HEK293 (cell line): ENCODE results near the gene CLASP1.

ENCODE experiments used
- BCL11B ChIP-seq: fragments of 450-650 bp; formaldehyde crosslinking; IDR thresholded peaks from 2 replicates; pipeline ENCODE4 v1.5.1; 2016; ENCODE audit warnings: low read depth, missing biosample characterization, missing genetic modification characterization
- ZBTB17 ChIP-seq: fragments of 450-650 bp; formaldehyde crosslinking; IDR thresholded peaks from 2 replicates; pipeline ENCODE4 v1.5.1; 2016; ENCODE audit warnings: missing biosample characterization, missing genetic modification characterization
- ZNF521 ChIP-seq: fragments of 450-650 bp; formaldehyde crosslinking; IDR thresholded peaks from 2 replicates; pipeline ENCODE4 v1.5.1; 2017; ENCODE audit warnings: missing biosample characterization, mild to moderate bottlenecking, missing genetic modification characterization
- ZNF558 ChIP-seq: fragments of 450-650 bp; formaldehyde crosslinking; IDR thresholded peaks from 2 replicates; pipeline ENCODE4 v1.5.1; 2016; ENCODE audit warnings: missing biosample characterization, missing genetic modification characterization
- ZNF610 ChIP-seq: fragments of 450-650 bp; formaldehyde crosslinking; IDR thresholded peaks from 2 replicates; pipeline ENCODE4 v1.5.1; 2016; ENCODE audit warnings: missing biosample characterization, missing genetic modification characterization, borderline replicate concordance
- ZNF664 ChIP-seq: fragments of 450-650 bp; formaldehyde crosslinking; IDR thresholded peaks from 2 replicates; pipeline ENCODE4 v1.5.1; 2016; ENCODE audit warnings: missing biosample characterization, missing genetic modification characterization
- TF ChIP-seq, protein P1 (sequence below): fragments of 450-650 bp; formaldehyde crosslinking; IDR thresholded peaks from 2 replicates; pipeline ENCODE4 v1.5.1; 2016; ENCODE audit warnings: missing biosample characterization, missing genetic modification characterization
- TF ChIP-seq, protein P2 (sequence below): fragments of 450-650 bp; formaldehyde crosslinking; IDR thresholded peaks from 2 replicates; pipeline ENCODE4 v1.5.1; 2016; ENCODE audit warnings: missing biosample characterization, missing genetic modification characterization, borderline replicate concordance

DNA sequence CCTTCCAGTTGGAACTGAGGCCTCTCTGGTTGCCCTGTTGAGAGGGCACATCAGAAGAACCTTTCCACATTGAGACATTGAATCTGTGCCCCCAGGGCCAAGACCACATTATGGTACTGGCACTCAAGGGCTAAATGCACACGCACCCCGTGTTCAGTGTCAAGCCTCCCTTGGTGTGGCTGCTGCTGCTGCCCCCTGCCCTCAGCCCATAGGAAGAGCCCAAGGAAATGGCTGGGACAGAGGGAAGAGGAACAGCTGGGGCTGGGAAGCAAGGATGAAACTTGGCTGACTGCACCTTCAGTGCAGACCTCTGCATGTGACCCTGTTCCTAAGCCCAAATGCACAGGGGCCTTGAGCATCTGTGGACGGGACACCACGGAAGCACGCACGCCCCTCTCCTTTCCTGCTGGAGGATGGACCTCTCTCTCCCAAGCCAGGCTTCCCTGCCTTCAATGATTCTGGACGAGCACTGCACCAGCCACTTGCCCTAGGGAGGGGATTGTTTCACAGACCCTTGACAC is 47.2 kb upstream of the CLASP1 start:
- TF ChIP-seq, protein P1, sequence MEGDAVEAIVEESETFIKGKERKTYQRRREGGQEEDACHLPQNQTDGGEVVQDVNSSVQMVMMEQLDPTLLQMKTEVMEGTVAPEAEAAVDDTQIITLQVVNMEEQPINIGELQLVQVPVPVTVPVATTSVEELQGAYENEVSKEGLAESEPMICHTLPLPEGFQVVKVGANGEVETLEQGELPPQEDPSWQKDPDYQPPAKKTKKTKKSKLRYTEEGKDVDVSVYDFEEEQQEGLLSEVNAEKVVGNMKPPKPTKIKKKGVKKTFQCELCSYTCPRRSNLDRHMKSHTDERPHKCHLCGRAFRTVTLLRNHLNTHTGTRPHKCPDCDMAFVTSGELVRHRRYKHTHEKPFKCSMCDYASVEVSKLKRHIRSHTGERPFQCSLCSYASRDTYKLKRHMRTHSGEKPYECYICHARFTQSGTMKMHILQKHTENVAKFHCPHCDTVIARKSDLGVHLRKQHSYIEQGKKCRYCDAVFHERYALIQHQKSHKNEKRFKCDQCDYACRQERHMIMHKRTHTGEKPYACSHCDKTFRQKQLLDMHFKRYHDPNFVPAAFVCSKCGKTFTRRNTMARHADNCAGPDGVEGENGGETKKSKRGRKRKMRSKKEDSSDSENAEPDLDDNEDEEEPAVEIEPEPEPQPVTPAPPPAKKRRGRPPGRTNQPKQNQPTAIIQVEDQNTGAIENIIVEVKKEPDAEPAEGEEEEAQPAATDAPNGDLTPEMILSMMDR (tag by site-specific recombination), result no peak
- TF ChIP-seq ZNF521 (tag by site-specific recombination) (no peak), BCL11B (tag by site-specific recombination) (no peak), ZNF610 (tag by site-specific recombination) (no peak), ZBTB17 (tag by site-specific recombination) (no peak), ZNF664 (no peak), ZNF558 (tag by site-specific recombination) (no peak)
- TF ChIP-seq, protein P2, sequence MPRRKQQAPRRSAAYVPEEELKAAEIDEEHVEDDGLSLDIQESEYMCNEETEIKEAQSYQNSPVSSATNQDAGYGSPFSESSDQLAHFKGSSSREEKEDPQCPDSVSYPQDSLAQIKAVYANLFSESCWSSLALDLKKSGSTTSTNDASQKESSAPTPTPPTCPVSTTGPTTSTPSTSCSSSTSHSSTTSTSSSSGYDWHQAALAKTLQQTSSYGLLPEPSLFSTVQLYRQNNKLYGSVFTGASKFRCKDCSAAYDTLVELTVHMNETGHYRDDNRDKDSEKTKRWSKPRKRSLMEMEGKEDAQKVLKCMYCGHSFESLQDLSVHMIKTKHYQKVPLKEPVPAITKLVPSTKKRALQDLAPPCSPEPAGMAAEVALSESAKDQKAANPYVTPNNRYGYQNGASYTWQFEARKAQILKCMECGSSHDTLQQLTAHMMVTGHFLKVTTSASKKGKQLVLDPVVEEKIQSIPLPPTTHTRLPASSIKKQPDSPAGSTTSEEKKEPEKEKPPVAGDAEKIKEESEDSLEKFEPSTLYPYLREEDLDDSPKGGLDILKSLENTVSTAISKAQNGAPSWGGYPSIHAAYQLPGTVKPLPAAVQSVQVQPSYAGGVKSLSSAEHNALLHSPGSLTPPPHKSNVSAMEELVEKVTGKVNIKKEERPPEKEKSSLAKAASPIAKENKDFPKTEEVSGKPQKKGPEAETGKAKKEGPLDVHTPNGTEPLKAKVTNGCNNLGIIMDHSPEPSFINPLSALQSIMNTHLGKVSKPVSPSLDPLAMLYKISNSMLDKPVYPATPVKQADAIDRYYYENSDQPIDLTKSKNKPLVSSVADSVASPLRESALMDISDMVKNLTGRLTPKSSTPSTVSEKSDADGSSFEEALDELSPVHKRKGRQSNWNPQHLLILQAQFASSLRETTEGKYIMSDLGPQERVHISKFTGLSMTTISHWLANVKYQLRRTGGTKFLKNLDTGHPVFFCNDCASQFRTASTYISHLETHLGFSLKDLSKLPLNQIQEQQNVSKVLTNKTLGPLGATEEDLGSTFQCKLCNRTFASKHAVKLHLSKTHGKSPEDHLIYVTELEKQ, result no peak
